ENCODE measurements around the gene MAPK7.

MAPK7 gene

GRCh38 chr17:19399750-19400450 lies 21.6 kb downstream of the MAPK7 start:
- Histone ChIP-seq H3K9ac (ENCODE audit: low read length) (no peak overlapping the region), H3K4me3 (ENCODE audit: low read length) (no peak overlapping the region), H3K27me3 (ENCODE audit: control insufficient read depth, insufficient read depth, low read length) (no peaks in the 10 kb centered on the region), H3K27ac (ENCODE audit: low read length) (no peak overlapping the region), H3K4me1 (ENCODE audit: control insufficient read depth, low read depth, low read length) (peaks cover 10% of the 10 kb centered on the region), H3K9me3 (ENCODE audit: control insufficient read depth, low read depth, low read length) (no peaks in the 10 kb centered on the region), H3K36me3 (ENCODE audit: control insufficient read depth, low read depth, low read length) (no peaks in the 10 kb centered on the region)

GRCh38 chr17:19401321-19402010 lies 23.2 kb downstream of the MAPK7 start:
- Histone ChIP-seq H3K27me3 (ENCODE audit: control insufficient read depth, insufficient read depth, low read length) (no peaks in the 10 kb centered on the region), H3K4me3 (ENCODE audit: low read length) (no peak overlapping the region), H3K36me3 (ENCODE audit: control insufficient read depth, low read depth, low read length) (no peaks in the 10 kb centered on the region), H3K4me1 (ENCODE audit: control insufficient read depth, low read depth, low read length) (peaks cover 10% of the 10 kb centered on the region), H3K9me3 (ENCODE audit: control insufficient read depth, low read depth, low read length) (no peaks in the 10 kb centered on the region), H3K9ac (ENCODE audit: low read length) (no peak overlapping the region), H3K27ac (ENCODE audit: low read length) (no peak overlapping the region)

- Histone ChIP-seq H3K27ac (ENCODE audit: low read length) (no peak overlapping the region), H3K4me3 (ENCODE audit: low read length) (no peak overlapping the region), H3K36me3 (ENCODE audit: control insufficient read depth, low read depth, low read length) (no peaks in the 10 kb centered on the region), H3K9ac (ENCODE audit: low read length) (no peak overlapping the region), H3K9me3 (ENCODE audit: control insufficient read depth, low read depth, low read length) (no peaks in the 10 kb centered on the region), H3K4me1 (ENCODE audit: control insufficient read depth, low read depth, low read length) (peaks cover 10% of the 10 kb centered on the region), H3K27me3 (ENCODE audit: control insufficient read depth, insufficient read depth, low read length) (no peaks in the 10 kb centered on the region)
These were observed 23.9 kb downstream of the MAPK7 start for GRCh38 chr17:19402171-19402570.

- no peaks in the 10 kb centered on the region for H3K27me3 ChIP-seq (ENCODE audit: control insufficient read depth, insufficient read depth, low read length)
- no peak overlapping the region for H3K9ac ChIP-seq (ENCODE audit: low read length)
- no peak overlapping the region for H3K4me3 ChIP-seq (ENCODE audit: low read length)
- no peak overlapping the region for H3K27ac ChIP-seq (ENCODE audit: low read length)
- H3K36me3 ChIP-seq (ENCODE audit: control insufficient read depth, low read depth, low read length), result no peaks in the 10 kb centered on the region
- no peaks in the 10 kb centered on the region for H3K9me3 ChIP-seq (ENCODE audit: control insufficient read depth, low read depth, low read length)
- H3K4me1 ChIP-seq (ENCODE audit: control insufficient read depth, low read depth, low read length), result peaks cover 4% of the 10 kb centered on the region
These were observed 24.7 kb downstream of the MAPK7 start for GRCh38 chr17:19403021-19403420.

GRCh38 chr17:19404264-19404663 lies 26.0 kb downstream of the MAPK7 start:
- H3K4me3 ChIP-seq (ENCODE audit: low read length), result no peak overlapping the region
- no peak overlapping the region for H3K27ac ChIP-seq (ENCODE audit: low read length)
- H3K4me1 ChIP-seq (ENCODE audit: control insufficient read depth, low read depth, low read length), result no peaks in the 10 kb centered on the region
- H3K9ac ChIP-seq (ENCODE audit: low read length), result no peak overlapping the region
- no peaks in the 10 kb centered on the region for H3K9me3 ChIP-seq (ENCODE audit: control insufficient read depth, low read depth, low read length)
- no peaks in the 10 kb centered on the region for H3K27me3 ChIP-seq (ENCODE audit: control insufficient read depth, insufficient read depth, low read length)
- H3K36me3 ChIP-seq (ENCODE audit: control insufficient read depth, low read depth, low read length), result no peaks in the 10 kb centered on the region

- Histone ChIP-seq H3K9me3 (ENCODE audit: control insufficient read depth, low read depth, low read length) (no peaks in the 10 kb centered on the region), H3K9ac (ENCODE audit: low read length) (no peak overlapping the region), H3K4me1 (ENCODE audit: control insufficient read depth, low read depth, low read length) (no peaks in the 10 kb centered on the region), H3K27me3 (ENCODE audit: control insufficient read depth, insufficient read depth, low read length) (no peaks in the 10 kb centered on the region), H3K4me3 (ENCODE audit: low read length) (no peak overlapping the region), H3K36me3 (ENCODE audit: control insufficient read depth, low read depth, low read length) (no peaks in the 10 kb centered on the region), H3K27ac (ENCODE audit: low read length) (no peak overlapping the region)
These were observed 26.8 kb downstream of the MAPK7 start for GRCh38 chr17:19405114-19405513.

- H3K36me3 ChIP-seq (ENCODE audit: control insufficient read depth, low read depth, low read length), result no peaks in the 10 kb centered on the region
- H3K27me3 ChIP-seq (ENCODE audit: control insufficient read depth, insufficient read depth, low read length), result peaks cover 8% of the 10 kb centered on the region
- no peak overlapping the region for H3K27ac ChIP-seq (ENCODE audit: low read length)
- H3K9ac ChIP-seq (ENCODE audit: low read length), result no peak overlapping the region
- H3K4me3 ChIP-seq (ENCODE audit: low read length), result no peak overlapping the region
- H3K9me3 ChIP-seq (ENCODE audit: control insufficient read depth, low read depth, low read length), result no peaks in the 10 kb centered on the region
- H3K4me1 ChIP-seq (ENCODE audit: control insufficient read depth, low read depth, low read length), result peaks cover 11% of the 10 kb centered on the region
These were observed 29.5 kb downstream of the MAPK7 start for GRCh38 chr17:19407601-19408345.

GRCh38 chr17:19408346-19408710 lies 30.0 kb downstream of the MAPK7 start:
- peaks cover 11% of the 10 kb centered on the region for H3K4me1 ChIP-seq (ENCODE audit: control insufficient read depth, low read depth, low read length)
- no peaks in the 10 kb centered on the region for H3K36me3 ChIP-seq (ENCODE audit: control insufficient read depth, low read depth, low read length)
- H3K27ac ChIP-seq (ENCODE audit: low read length), result no peak overlapping the region
- no peaks in the 10 kb centered on the region for H3K9me3 ChIP-seq (ENCODE audit: control insufficient read depth, low read depth, low read length)
- peaks cover 8% of the 10 kb centered on the region for H3K27me3 ChIP-seq (ENCODE audit: control insufficient read depth, insufficient read depth, low read length)
- no peak overlapping the region for H3K4me3 ChIP-seq (ENCODE audit: low read length)
- H3K9ac ChIP-seq (ENCODE audit: low read length), result no peak overlapping the region

- no peaks in the 10 kb centered on the region for H3K36me3 ChIP-seq (ENCODE audit: control insufficient read depth, low read depth, low read length)
- no peak overlapping the region for H3K9ac ChIP-seq (ENCODE audit: low read length)
- H3K4me3 ChIP-seq (ENCODE audit: low read length), result no peak overlapping the region
- peaks cover 11% of the 10 kb centered on the region for H3K4me1 ChIP-seq (ENCODE audit: control insufficient read depth, low read depth, low read length)
- no peak overlapping the region for H3K27ac ChIP-seq (ENCODE audit: low read length)
- no peaks in the 10 kb centered on the region for H3K9me3 ChIP-seq (ENCODE audit: control insufficient read depth, low read depth, low read length)
- peaks cover 8% of the 10 kb centered on the region for H3K27me3 ChIP-seq (ENCODE audit: control insufficient read depth, insufficient read depth, low read length)
These were observed 30.8 kb downstream of the MAPK7 start for GRCh38 chr17:19409066-19409465.

- Histone ChIP-seq H3K27me3 (ENCODE audit: control insufficient read depth, insufficient read depth, low read length) (peaks cover 8% of the 10 kb centered on the region), H3K4me3 (ENCODE audit: low read length) (no peak overlapping the region), H3K9ac (ENCODE audit: low read length) (no peak overlapping the region), H3K36me3 (ENCODE audit: control insufficient read depth, low read depth, low read length) (no peaks in the 10 kb centered on the region), H3K4me1 (ENCODE audit: control insufficient read depth, low read depth, low read length) (peaks cover 11% of the 10 kb centered on the region), H3K9me3 (ENCODE audit: control insufficient read depth, low read depth, low read length) (no peaks in the 10 kb centered on the region), H3K27ac (ENCODE audit: low read length) (no peak overlapping the region)
These were observed 31.2 kb downstream of the MAPK7 start for GRCh38 chr17:19409509-19409908.

GRCh38 chr17:19410091-19410490 lies 31.8 kb downstream of the MAPK7 start:
- Histone ChIP-seq H3K9ac (ENCODE audit: low read length) (no peak overlapping the region), H3K27ac (ENCODE audit: low read length) (no peak overlapping the region), H3K9me3 (ENCODE audit: control insufficient read depth, low read depth, low read length) (no peaks in the 10 kb centered on the region), H3K36me3 (ENCODE audit: control insufficient read depth, low read depth, low read length) (no peaks in the 10 kb centered on the region), H3K27me3 (ENCODE audit: control insufficient read depth, insufficient read depth, low read length) (peaks cover 8% of the 10 kb centered on the region), H3K4me1 (ENCODE audit: control insufficient read depth, low read depth, low read length) (peaks cover 11% of the 10 kb centered on the region), H3K4me3 (ENCODE audit: low read length) (no peak overlapping the region)
